A549 (cell line): ENCODE data around the gene LRCH2.

ENCODE experiments used
- BCL3 ChIP-seq: fragments of >200 bp; sonication (Bioruptor Twin); formaldehyde crosslinking; IDR thresholded peaks from 3 replicates; pipeline ENCODE4 v1.6.1; 2016
- CBX2 ChIP-seq: fragments of 200-600 bp; sonication (generic); IDR thresholded peaks from 2 replicates; pipeline ENCODE4 v1.6.1; 2016; ENCODE audit warnings: low read depth, mild to moderate bottlenecking, borderline replicate concordance
- CBX8 ChIP-seq: fragments of 200-600 bp; sonication (generic); IDR thresholded peaks from 2 replicates; pipeline ENCODE4 v1.6.1; 2016
- JUN ChIP-seq, 2 experiments: fragments of >200 bp; sonication (Bioruptor Twin); formaldehyde crosslinking; IDR thresholded peaks; 2 replicates in 1 of 2; 3 replicates in 1 of 2; pipeline ENCODE4 v1.6.1; 2016 to 2017
- KDM1A ChIP-seq: fragments of 200-600 bp; sonication (generic); IDR thresholded peaks from 2 replicates; pipeline ENCODE4 v1.6.1; 2016; ENCODE audit warnings: low read depth, mild to moderate bottlenecking
- MAFK ChIP-seq: fragments of 450-650 bp; IDR thresholded peaks from 2 replicates; pipeline ENCODE4 v1.6.1; 2014; ENCODE audit not compliant: partially characterized antibody
- PBX3 ChIP-seq: IDR thresholded peaks from 2 replicates; pipeline ENCODE4 v1.6.1; 2012
- POLR2A ChIP-seq: IDR thresholded peaks from 2 replicates; pipeline ENCODE4 v1.6.1; 2012; ENCODE audit warnings: mild to moderate bottlenecking, low read length
- RAD21 ChIP-seq, 2 experiments: fragments of >200 bp in 1 of 2; sonication (Bioruptor Twin) in 1 of 2; formaldehyde crosslinking in 1 of 2; IDR thresholded peaks in 1 of 2; conservative IDR thresholded peaks in 1 of 2; 2 replicates in 1 of 2; 3 replicates in 1 of 2; pipeline ENCODE4 v1.6.1; 2012 to 2018; ENCODE audit warnings: inconsistent platforms in 1 of 2
- RARB ChIP-seq: fragments of 250-450 bp; sonication (Bioruptor Pico); IDR thresholded peaks from 2 replicates; pipeline ENCODE4 v1.8.0; 2021; ENCODE audit warnings: mild to moderate bottlenecking, moderate library complexity
- TF ChIP-seq, protein P1 (sequence below): fragments of >200 bp; sonication (Bioruptor Twin); formaldehyde crosslinking; IDR thresholded peaks from 3 replicates; pipeline ENCODE4 v1.5.1; 2016
- TF ChIP-seq, protein P2 (sequence below): fragments of 200-600 bp; sonication (generic); IDR thresholded peaks from 2 replicates; pipeline ENCODE4 v1.6.1; 2016; ENCODE audit warnings: antibody characterized with exemption, mild to moderate bottlenecking, moderate library complexity
- TF ChIP-seq, protein P3 (sequence below): fragments of 150-350 bp; IDR thresholded peaks from 2 replicates; pipeline ENCODE4 v1.6.1; 2014; ENCODE audit warnings: low read depth, mild to moderate bottlenecking, low read length

GRCh38 chrX:115190636-115191489 lies 43.0 kb downstream of the LRCH2 start:
- TF ChIP-seq PBX3 (no peak), RARB (CRISPR knock-in tag) (no peak), RAD21 (conservative IDR thresholded peaks at IDR 0.05 in 1 of 2, IDR thresholded peaks at IDR 0.05 in 1 of 2) (no peak), BCL3 (no peak), CBX8 (no peak), KDM1A (no peak), MAFK (no peak), POLR2A (no peak), JUN (IDR thresholded peaks at IDR 0.05) (no peak), CBX2 (no peak)
- TF ChIP-seq, protein P1, sequence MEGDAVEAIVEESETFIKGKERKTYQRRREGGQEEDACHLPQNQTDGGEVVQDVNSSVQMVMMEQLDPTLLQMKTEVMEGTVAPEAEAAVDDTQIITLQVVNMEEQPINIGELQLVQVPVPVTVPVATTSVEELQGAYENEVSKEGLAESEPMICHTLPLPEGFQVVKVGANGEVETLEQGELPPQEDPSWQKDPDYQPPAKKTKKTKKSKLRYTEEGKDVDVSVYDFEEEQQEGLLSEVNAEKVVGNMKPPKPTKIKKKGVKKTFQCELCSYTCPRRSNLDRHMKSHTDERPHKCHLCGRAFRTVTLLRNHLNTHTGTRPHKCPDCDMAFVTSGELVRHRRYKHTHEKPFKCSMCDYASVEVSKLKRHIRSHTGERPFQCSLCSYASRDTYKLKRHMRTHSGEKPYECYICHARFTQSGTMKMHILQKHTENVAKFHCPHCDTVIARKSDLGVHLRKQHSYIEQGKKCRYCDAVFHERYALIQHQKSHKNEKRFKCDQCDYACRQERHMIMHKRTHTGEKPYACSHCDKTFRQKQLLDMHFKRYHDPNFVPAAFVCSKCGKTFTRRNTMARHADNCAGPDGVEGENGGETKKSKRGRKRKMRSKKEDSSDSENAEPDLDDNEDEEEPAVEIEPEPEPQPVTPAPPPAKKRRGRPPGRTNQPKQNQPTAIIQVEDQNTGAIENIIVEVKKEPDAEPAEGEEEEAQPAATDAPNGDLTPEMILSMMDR = no peak
- TF ChIP-seq, protein P2, sequence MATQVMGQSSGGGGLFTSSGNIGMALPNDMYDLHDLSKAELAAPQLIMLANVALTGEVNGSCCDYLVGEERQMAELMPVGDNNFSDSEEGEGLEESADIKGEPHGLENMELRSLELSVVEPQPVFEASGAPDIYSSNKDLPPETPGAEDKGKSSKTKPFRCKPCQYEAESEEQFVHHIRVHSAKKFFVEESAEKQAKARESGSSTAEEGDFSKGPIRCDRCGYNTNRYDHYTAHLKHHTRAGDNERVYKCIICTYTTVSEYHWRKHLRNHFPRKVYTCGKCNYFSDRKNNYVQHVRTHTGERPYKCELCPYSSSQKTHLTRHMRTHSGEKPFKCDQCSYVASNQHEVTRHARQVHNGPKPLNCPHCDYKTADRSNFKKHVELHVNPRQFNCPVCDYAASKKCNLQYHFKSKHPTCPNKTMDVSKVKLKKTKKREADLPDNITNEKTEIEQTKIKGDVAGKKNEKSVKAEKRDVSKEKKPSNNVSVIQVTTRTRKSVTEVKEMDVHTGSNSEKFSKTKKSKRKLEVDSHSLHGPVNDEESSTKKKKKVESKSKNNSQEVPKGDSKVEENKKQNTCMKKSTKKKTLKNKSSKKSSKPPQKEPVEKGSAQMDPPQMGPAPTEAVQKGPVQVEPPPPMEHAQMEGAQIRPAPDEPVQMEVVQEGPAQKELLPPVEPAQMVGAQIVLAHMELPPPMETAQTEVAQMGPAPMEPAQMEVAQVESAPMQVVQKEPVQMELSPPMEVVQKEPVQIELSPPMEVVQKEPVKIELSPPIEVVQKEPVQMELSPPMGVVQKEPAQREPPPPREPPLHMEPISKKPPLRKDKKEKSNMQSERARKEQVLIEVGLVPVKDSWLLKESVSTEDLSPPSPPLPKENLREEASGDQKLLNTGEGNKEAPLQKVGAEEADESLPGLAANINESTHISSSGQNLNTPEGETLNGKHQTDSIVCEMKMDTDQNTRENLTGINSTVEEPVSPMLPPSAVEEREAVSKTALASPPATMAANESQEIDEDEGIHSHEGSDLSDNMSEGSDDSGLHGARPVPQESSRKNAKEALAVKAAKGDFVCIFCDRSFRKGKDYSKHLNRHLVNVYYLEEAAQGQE = no peak
- TF ChIP-seq, protein P3, sequence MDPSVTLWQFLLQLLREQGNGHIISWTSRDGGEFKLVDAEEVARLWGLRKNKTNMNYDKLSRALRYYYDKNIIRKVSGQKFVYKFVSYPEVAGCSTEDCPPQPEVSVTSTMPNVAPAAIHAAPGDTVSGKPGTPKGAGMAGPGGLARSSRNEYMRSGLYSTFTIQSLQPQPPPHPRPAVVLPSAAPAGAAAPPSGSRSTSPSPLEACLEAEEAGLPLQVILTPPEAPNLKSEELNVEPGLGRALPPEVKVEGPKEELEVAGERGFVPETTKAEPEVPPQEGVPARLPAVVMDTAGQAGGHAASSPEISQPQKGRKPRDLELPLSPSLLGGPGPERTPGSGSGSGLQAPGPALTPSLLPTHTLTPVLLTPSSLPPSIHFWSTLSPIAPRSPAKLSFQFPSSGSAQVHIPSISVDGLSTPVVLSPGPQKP = no peak
